ENCODE data around the gene FAM53B.

DNA sequence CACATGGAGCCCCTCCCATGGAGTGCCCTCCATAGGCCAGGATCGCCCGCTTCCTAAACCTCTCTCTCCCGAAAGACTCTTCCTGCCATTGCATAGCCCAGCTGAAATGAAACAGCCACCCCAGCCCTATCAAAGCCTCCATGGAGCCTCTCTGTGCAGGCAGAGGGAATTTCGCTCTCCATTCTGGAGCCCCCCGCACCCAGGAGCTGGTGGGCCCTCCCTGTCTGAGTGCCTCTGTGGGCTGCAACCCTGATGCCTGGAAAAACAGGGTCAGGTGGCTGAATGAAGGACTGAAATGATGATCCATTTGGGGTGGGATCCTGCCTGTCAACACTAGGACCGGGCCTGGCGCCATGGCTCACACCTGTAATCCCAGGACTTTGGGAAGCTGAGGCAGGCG lies 106.4 kb downstream of the FAM53B start:
- TF ChIP-seq, protein P1, sequence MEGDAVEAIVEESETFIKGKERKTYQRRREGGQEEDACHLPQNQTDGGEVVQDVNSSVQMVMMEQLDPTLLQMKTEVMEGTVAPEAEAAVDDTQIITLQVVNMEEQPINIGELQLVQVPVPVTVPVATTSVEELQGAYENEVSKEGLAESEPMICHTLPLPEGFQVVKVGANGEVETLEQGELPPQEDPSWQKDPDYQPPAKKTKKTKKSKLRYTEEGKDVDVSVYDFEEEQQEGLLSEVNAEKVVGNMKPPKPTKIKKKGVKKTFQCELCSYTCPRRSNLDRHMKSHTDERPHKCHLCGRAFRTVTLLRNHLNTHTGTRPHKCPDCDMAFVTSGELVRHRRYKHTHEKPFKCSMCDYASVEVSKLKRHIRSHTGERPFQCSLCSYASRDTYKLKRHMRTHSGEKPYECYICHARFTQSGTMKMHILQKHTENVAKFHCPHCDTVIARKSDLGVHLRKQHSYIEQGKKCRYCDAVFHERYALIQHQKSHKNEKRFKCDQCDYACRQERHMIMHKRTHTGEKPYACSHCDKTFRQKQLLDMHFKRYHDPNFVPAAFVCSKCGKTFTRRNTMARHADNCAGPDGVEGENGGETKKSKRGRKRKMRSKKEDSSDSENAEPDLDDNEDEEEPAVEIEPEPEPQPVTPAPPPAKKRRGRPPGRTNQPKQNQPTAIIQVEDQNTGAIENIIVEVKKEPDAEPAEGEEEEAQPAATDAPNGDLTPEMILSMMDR (IDR thresholded peaks at IDR 0.05) = no peak
- TF ChIP-seq POLR2A (IDR thresholded peaks at IDR 0.05) = no peak
